ENCODE results near the gene TSBP1.

DNA sequence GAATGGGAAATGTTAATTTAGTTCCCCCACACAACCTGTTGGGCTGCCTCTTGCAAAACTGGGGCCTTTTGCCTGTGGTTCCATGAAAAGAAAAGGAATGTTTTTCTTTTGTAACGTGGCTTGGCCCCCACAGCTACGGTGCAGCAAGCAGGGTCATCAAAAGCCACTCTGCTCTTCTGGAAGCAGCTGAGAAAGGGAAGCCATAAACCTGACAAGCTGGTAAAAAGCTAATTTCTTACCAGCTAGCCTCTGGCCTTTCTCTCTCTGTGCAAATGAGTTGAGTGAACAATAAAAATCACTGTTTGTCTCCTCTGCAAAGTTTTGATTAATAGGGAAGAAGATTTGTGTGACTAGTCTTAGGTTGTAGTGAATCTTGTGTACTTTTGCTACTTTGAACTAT is 124.3 kb downstream of the TSBP1 start:
- TF ChIP-seq, protein P1, sequence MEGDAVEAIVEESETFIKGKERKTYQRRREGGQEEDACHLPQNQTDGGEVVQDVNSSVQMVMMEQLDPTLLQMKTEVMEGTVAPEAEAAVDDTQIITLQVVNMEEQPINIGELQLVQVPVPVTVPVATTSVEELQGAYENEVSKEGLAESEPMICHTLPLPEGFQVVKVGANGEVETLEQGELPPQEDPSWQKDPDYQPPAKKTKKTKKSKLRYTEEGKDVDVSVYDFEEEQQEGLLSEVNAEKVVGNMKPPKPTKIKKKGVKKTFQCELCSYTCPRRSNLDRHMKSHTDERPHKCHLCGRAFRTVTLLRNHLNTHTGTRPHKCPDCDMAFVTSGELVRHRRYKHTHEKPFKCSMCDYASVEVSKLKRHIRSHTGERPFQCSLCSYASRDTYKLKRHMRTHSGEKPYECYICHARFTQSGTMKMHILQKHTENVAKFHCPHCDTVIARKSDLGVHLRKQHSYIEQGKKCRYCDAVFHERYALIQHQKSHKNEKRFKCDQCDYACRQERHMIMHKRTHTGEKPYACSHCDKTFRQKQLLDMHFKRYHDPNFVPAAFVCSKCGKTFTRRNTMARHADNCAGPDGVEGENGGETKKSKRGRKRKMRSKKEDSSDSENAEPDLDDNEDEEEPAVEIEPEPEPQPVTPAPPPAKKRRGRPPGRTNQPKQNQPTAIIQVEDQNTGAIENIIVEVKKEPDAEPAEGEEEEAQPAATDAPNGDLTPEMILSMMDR (conservative IDR thresholded peaks at IDR 0.05; ENCODE audit: low read depth, low read length), result no peak
- TF ChIP-seq EZH2 (IDR thresholded peaks at IDR 0.05; ENCODE audit: borderline replicate concordance, low read depth, low read length, poor library complexity, severe bottlenecking), result no peak

All from A673 (cell line).